ENCODE measurements around the gene RGPD8. TPM values are rescaled to one million over a fixed set of nuclear protein-coding genes. Genes with fewer than 3 reads are reported as not detected.
"Not testable (repeated sequence)": the region's sequence is repeated elsewhere in the genome, so short reads cannot be mapped to it uniquely, and the experiment has no call there.

The RGPD8 gene
- total RNA-seq (2013): 6.9 TPM
- polyA plus RNA-seq (1 to 10 TPM in 2 of 3 donors, under 1 TPM in 1; 0.29 to 3.4 (median 1.2) TPM), polyA minus RNA-seq (3.0 and 5.5 TPM in 2 replicates), total RNA-seq (1.1 to 4.9 (median 2.9) reads per million in 11 experiments)

DNA sequence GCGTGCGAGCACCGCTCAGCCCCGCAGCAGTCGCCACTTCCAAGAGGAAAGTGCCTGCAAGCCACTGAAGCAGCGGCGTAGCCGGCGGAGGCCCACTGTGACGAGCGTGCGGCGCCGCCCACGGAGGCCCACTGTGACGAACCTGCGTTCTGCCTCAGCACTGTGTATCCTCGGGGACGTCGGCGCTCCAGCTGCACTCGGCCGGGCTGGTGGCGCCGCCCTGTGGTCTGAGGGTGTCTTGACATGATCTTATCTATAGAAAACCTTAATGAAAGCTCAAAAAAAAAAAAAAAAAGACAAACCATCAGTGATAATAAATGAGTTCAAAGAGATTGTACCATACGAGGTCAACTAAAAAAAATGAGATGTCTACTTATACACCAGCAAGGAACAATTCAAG is at the start of gene RGPD8:
RGPD8 (minus strand) TSS at position 166 of the 400 bp plus-strand sequence. CDS start 192 bp downstream, outside the sequence.
- not testable (repeated sequence) for H3K4me1 Mint-ChIP-seq; H3K9me3 ChIP-seq (replicated peaks in 1 of 2; ENCODE audit: control insufficient read depth in 1 of 2, insufficient read depth in 1 of 2, low read length in 2 of 2); H3K4me2 ChIP-seq (replicated peaks; ENCODE audit: extremely low read depth, low read length, poor library complexity, severe bottlenecking); H3K27me3 Mint-ChIP-seq (ENCODE audit: low read depth in 3 of 3); H3K4me1 ChIP-seq (ENCODE audit: control insufficient read depth in 1 of 2, insufficient read depth in 2 of 2, low read length in 2 of 2); H4K20me1 ChIP-seq (ENCODE audit: insufficient read depth, low read length); H3K9me3 Mint-ChIP-seq; H3K36me3 ChIP-seq (replicated peaks in 1 of 2; ENCODE audit: control insufficient read depth in 1 of 2, insufficient read depth in 2 of 2, low read length in 2 of 2); H3K27me3 ChIP-seq (ENCODE audit: control insufficient read depth in 2 of 2, insufficient read depth in 2 of 2, low read length in 2 of 2); H3K36me3 Mint-ChIP-seq
- peak; percentile 77 to 87 (median 87) for DNase-seq
- peak within 1 kb of the TSS; percentile 77 to 78 for H3K4me3 Mint-ChIP-seq
- peak within 1 kb of the TSS; percentile 43 to 66 (median 54) for H3K4me3 ChIP-seq (replicated peaks in 1 of 3; ENCODE audit: low read depth in 2 of 3, low read length in 3 of 3)
- intact Hi-C loops (cut with micrococcal nuclease): loop anchor here (10.0 kb wide), 2 partner anchors 179 to 379 kb away; partner anchors contain the start of genes ZC3H8 (in 2 of the 2) and TMEM87B (in 1 of the 2)
- TF ChIP-seq, protein P1, sequence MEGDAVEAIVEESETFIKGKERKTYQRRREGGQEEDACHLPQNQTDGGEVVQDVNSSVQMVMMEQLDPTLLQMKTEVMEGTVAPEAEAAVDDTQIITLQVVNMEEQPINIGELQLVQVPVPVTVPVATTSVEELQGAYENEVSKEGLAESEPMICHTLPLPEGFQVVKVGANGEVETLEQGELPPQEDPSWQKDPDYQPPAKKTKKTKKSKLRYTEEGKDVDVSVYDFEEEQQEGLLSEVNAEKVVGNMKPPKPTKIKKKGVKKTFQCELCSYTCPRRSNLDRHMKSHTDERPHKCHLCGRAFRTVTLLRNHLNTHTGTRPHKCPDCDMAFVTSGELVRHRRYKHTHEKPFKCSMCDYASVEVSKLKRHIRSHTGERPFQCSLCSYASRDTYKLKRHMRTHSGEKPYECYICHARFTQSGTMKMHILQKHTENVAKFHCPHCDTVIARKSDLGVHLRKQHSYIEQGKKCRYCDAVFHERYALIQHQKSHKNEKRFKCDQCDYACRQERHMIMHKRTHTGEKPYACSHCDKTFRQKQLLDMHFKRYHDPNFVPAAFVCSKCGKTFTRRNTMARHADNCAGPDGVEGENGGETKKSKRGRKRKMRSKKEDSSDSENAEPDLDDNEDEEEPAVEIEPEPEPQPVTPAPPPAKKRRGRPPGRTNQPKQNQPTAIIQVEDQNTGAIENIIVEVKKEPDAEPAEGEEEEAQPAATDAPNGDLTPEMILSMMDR (IDR thresholded peaks at IDR 0.05): peak; percentile 49
- H3K27ac Mint-ChIP-seq: peak within 1 kb of the TSS in 6 of 7 donors; percentile 20 to 70 (median 39)
- WGBS (ENCODE audit: insufficient coverage): no CpG with 5 or more reads among the region's 26 CpGs
- H3K27ac ChIP-seq (ENCODE audit: low read depth in 1 of 2, low read length in 2 of 2): peak within 1 kb of the TSS in 1 of 2 donors; percentile 41
- H3K79me2 ChIP-seq (ENCODE audit: insufficient read depth, low read length): peaks cover 13% of the 10 kb centered on the region
- peak within 1 kb of the TSS; percentile 40 for H3K9ac ChIP-seq (ENCODE audit: insufficient read depth, low read length, poor library complexity, severe bottlenecking)
- H2AFZ ChIP-seq (ENCODE audit: insufficient read depth, low read depth, low read length, poor library complexity, severe bottlenecking): peak within 1 kb of the TSS; percentile 59

DNA sequence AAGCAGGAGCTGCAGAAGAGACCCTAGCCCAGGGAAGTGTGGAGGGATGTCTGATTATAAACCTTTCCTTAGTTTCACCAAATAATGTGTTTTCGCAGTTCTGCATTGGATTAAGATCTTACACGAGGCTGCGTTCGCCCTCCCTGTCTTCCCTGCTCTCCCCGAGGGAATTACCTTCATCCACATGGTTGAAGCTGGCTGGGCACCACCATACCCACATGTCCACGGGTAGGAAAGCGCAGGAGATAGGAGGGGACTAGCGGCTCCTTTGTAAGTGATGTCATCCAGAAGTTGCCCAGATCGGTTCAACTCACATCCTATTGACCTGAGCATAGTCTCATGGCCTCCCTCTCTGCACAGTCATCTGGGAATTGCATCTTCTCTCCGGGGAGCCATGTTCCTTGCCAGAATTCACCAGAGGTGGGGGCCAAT is 49.6 kb upstream of the RGPD8 start:
- 40% methylated on average over 1 of the region's 10 CpGs for WGBS (ENCODE audit: insufficient coverage)
- peaks cover 32% of the 10 kb centered on the region for H3K4me1 Mint-ChIP-seq
- H4K20me1 ChIP-seq (ENCODE audit: insufficient read depth, low read length): peaks cover 13% of the 10 kb centered on the region
- peak overlapping the region; percentile 96 to 98 for H3K4me3 Mint-ChIP-seq
- no peaks in the 10 kb centered on the region for H3K9me3 Mint-ChIP-seq
- H3K9me3 ChIP-seq (replicated peaks in 1 of 2; ENCODE audit: control insufficient read depth in 1 of 2, insufficient read depth in 1 of 2, low read length in 2 of 2): no peaks in the 10 kb centered on the region
- H2AFZ ChIP-seq (ENCODE audit: insufficient read depth, low read depth, low read length, poor library complexity, severe bottlenecking): peak overlapping the region; percentile 92
- peaks cover 21 to 31% of the 10 kb centered on the region in 2 donors for H3K4me1 ChIP-seq (ENCODE audit: control insufficient read depth in 1 of 2, insufficient read depth in 2 of 2, low read length in 2 of 2)
- peak overlapping the region in 3 of 7 donors; percentile 14 to 89 (median 61) for H3K27ac Mint-ChIP-seq
- H3K4me2 ChIP-seq (replicated peaks; ENCODE audit: extremely low read depth, low read length, poor library complexity, severe bottlenecking): peak overlapping the region; percentile 92
- peak overlapping the region; percentile 86 to 92 (median 89) for H3K4me3 ChIP-seq (replicated peaks in 1 of 3; ENCODE audit: low read depth in 2 of 3, low read length in 3 of 3)
- peaks cover 50% of the 10 kb centered on the region for H3K79me2 ChIP-seq (ENCODE audit: insufficient read depth, low read length)
- H3K27me3 ChIP-seq (ENCODE audit: control insufficient read depth in 2 of 2, insufficient read depth in 2 of 2, low read length in 2 of 2): no peaks in the 10 kb centered on the region
- H3K27ac ChIP-seq (ENCODE audit: low read depth in 1 of 2, low read length in 2 of 2): no peak overlapping the region
- peak overlapping the region; percentile 73 for H3K9ac ChIP-seq (ENCODE audit: insufficient read depth, low read length, poor library complexity, severe bottlenecking)
- TF ChIP-seq, protein P1 (IDR thresholded peaks at IDR 0.05): no peak
- intact Hi-C loops (cut with micrococcal nuclease): loop anchor here in 1 of 2 donors (5.0 kb wide), 1 partner anchor 99 kb away; the partner anchor contains the start of gene CHCHD5
- H3K36me3 ChIP-seq (replicated peaks in 1 of 2; ENCODE audit: control insufficient read depth in 1 of 2, insufficient read depth in 2 of 2, low read length in 2 of 2): peaks cover 5 to 27% of the 10 kb centered on the region in 2 donors
- DNase-seq: peak in 1 of 3 donors; percentile 16
- peaks cover 0 to 5% (median 3%) of the 10 kb centered on the region in 3 donors for H3K27me3 Mint-ChIP-seq (ENCODE audit: low read depth in 3 of 3)
- H3K36me3 Mint-ChIP-seq: peaks cover 15% of the 10 kb centered on the region in 2 donors
